A549 (cell line): Measurements from ENCODE around the gene P2RY1.

Experiments
- JUNB ChIP-seq: fragments of >200 bp; sonication (Bioruptor Twin); formaldehyde crosslinking; IDR thresholded peaks from 2 replicates; pipeline ENCODE4 v1.6.1; 2016
- POLR2A ChIP-seq: IDR thresholded peaks from 2 replicates; pipeline ENCODE4 v1.6.1; 2012; ENCODE audit warnings: mild to moderate bottlenecking, low read length
- RAD21 ChIP-seq, 2 experiments: fragments of >200 bp in 1 of 2; sonication (Bioruptor Twin) in 1 of 2; formaldehyde crosslinking in 1 of 2; IDR thresholded peaks in 1 of 2; conservative IDR thresholded peaks in 1 of 2; 2 replicates in 1 of 2; 3 replicates in 1 of 2; pipeline ENCODE4 v1.6.1; 2012 to 2018; ENCODE audit warnings: inconsistent platforms in 1 of 2
- SMC3 ChIP-seq: fragments of >200 bp; sonication (Bioruptor Twin); formaldehyde crosslinking; IDR thresholded peaks from 3 replicates; pipeline ENCODE4 v1.6.1; 2018; ENCODE audit warnings: inconsistent platforms
- SREBF2 ChIP-seq: fragments of 450-650 bp; IDR thresholded peaks from 2 replicates; pipeline ENCODE4 v1.6.1; 2014; ENCODE audit warnings: mild to moderate bottlenecking, moderate library complexity
- TF ChIP-seq, protein P1 (sequence below): fragments of >200 bp; sonication (Bioruptor Twin); formaldehyde crosslinking; IDR thresholded peaks from 3 replicates; pipeline ENCODE4 v1.5.1; 2016
- TF ChIP-seq, protein P2 (sequence below): fragments of 200-600 bp; sonication (generic); IDR thresholded peaks from 2 replicates; pipeline ENCODE4 v1.6.1; 2016; ENCODE audit warnings: antibody characterized with exemption, mild to moderate bottlenecking, moderate library complexity

DNA sequence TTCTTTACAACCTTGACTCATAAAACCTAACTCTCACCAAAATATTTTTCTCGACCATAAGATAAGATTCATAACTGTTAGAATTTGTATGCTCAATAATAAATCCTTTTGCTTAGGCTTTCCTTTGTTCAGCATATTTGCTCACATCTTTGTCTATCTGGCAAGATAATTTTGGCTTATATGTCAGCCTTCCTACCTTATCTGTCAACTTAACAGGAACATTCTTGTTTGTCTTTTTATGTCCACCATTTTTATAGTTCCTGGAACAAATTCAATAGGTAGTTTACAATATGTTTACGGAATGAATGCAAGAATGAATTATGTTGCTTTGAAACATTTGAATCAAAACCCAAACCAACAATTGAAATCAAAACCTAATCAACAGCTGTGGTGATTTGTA is 41.0 kb upstream of the P2RY1 start:
- no peak for TF ChIP-seq SREBF2
- no peak for TF ChIP-seq POLR2A
- TF ChIP-seq RAD21 (conservative IDR thresholded peaks at IDR 0.05 in 1 of 2, IDR thresholded peaks at IDR 0.05 in 1 of 2), result no peak
- TF ChIP-seq SMC3, result no peak
- no peak for TF ChIP-seq JUNB
- TF ChIP-seq, protein P1, sequence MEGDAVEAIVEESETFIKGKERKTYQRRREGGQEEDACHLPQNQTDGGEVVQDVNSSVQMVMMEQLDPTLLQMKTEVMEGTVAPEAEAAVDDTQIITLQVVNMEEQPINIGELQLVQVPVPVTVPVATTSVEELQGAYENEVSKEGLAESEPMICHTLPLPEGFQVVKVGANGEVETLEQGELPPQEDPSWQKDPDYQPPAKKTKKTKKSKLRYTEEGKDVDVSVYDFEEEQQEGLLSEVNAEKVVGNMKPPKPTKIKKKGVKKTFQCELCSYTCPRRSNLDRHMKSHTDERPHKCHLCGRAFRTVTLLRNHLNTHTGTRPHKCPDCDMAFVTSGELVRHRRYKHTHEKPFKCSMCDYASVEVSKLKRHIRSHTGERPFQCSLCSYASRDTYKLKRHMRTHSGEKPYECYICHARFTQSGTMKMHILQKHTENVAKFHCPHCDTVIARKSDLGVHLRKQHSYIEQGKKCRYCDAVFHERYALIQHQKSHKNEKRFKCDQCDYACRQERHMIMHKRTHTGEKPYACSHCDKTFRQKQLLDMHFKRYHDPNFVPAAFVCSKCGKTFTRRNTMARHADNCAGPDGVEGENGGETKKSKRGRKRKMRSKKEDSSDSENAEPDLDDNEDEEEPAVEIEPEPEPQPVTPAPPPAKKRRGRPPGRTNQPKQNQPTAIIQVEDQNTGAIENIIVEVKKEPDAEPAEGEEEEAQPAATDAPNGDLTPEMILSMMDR, result no peak
- TF ChIP-seq, protein P2, sequence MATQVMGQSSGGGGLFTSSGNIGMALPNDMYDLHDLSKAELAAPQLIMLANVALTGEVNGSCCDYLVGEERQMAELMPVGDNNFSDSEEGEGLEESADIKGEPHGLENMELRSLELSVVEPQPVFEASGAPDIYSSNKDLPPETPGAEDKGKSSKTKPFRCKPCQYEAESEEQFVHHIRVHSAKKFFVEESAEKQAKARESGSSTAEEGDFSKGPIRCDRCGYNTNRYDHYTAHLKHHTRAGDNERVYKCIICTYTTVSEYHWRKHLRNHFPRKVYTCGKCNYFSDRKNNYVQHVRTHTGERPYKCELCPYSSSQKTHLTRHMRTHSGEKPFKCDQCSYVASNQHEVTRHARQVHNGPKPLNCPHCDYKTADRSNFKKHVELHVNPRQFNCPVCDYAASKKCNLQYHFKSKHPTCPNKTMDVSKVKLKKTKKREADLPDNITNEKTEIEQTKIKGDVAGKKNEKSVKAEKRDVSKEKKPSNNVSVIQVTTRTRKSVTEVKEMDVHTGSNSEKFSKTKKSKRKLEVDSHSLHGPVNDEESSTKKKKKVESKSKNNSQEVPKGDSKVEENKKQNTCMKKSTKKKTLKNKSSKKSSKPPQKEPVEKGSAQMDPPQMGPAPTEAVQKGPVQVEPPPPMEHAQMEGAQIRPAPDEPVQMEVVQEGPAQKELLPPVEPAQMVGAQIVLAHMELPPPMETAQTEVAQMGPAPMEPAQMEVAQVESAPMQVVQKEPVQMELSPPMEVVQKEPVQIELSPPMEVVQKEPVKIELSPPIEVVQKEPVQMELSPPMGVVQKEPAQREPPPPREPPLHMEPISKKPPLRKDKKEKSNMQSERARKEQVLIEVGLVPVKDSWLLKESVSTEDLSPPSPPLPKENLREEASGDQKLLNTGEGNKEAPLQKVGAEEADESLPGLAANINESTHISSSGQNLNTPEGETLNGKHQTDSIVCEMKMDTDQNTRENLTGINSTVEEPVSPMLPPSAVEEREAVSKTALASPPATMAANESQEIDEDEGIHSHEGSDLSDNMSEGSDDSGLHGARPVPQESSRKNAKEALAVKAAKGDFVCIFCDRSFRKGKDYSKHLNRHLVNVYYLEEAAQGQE, result no peak
